22Rv1 (cell line): ENCODE measurements around the gene TAOK3.

ENCODE experiments used
- CTCF ChIP-seq: fragments of 450-650 bp; IDR thresholded peaks from 2 replicates; pipeline ENCODE4 v1.5.1; 2017; ENCODE audit warnings: mild to moderate bottlenecking
- ZFX ChIP-seq: fragments of 450-650 bp; IDR thresholded peaks from 2 replicates; pipeline ENCODE4 v1.6.1; 2017; ENCODE audit warnings: antibody characterized with exemption, borderline replicate concordance

- TF ChIP-seq CTCF (no peak), ZFX (no peak)
Observed at GRCh38 chr12:118125743-118126118, 247.0 kb downstream of the TAOK3 start.
